Panc1 (cell line): ENCODE results near the gene DECR2. TPM values are rescaled to one million over a fixed set of nuclear protein-coding genes. Genes with fewer than 3 reads are reported as not detected.
"Not testable (repeated sequence)": the region's sequence is repeated elsewhere in the genome, so short reads cannot be mapped to it uniquely, and the experiment has no call there.

Source experiments
- ATAC-seq: fragments of 200-7000 bp; cut with Tn5 transposase; 2 replicates; pipeline ENCODE4 v1.9.1; 2020; ENCODE audit warnings: mild to moderate bottlenecking, moderate library complexity
- BruUV-seq: library from RNA; stranded (reverse); fragments of 400-500 nt; replicated peaks from 2 replicates; lab custom pipeline; 2021; lab: Mats Ljungman, UMichigan
- CTCF ChIA-PET: fragments of 300-600 bp; sonication (Branson Sonifier 250); formaldehyde crosslinking; loops from one replicate; lab custom pipeline; 2022; ENCODE audit warnings: antibody characterized with exemption; lab: Charles Lee
- POLR2A ChIA-PET: fragments of 300-600 bp; sonication (Branson Sonifier 250); formaldehyde crosslinking; loops from one replicate; lab custom pipeline; 2022; ENCODE audit warnings: antibody characterized with exemption; lab: Charles Lee
- DNase-seq: peaks from one replicate; pipeline ENCODE4 v3.0.0-alpha.2; 2010; ENCODE audit warnings: low read depth, low spot score
- H3K27ac ChIP-seq: 2 replicates; pipeline ENCODE4 v1.5.1; 2011; ENCODE audit warnings: mild to moderate bottlenecking, low read length, inconsistent platforms
- H3K27me3 ChIP-seq: fragments of 200-500 bp; sonication (Bioruptor generic); 2 replicates; pipeline ENCODE4 v1.6.0; 2014; ENCODE audit warnings: low read length, inconsistent platforms; ENCODE audit not compliant: control insufficient read depth, insufficient read depth
- H3K36me3 ChIP-seq: fragments of 200-500 bp; sonication (Bioruptor generic); 2 replicates; pipeline ENCODE4 v1.5.1; 2014; ENCODE audit warnings: inconsistent platforms, mild to moderate bottlenecking, low read length, moderate library complexity; ENCODE audit not compliant: control insufficient read depth, insufficient read depth
- H3K4me1 ChIP-seq: 2 replicates; pipeline ENCODE4 v1.5.1; 2011; ENCODE audit warnings: inconsistent platforms, mild to moderate bottlenecking, low read length, moderate library complexity; ENCODE audit not compliant: control insufficient read depth, insufficient read depth
- H3K4me3 ChIP-seq, 2 experiments: 2 replicates each; pipeline ENCODE4 v1.5.1; 2011 to 2012; ENCODE audit warnings: low read depth in 2 of 2, low read length in 2 of 2, mild to moderate bottlenecking in 2 of 2, inconsistent platforms in 1 of 2, moderate library complexity in 1 of 2
- H3K9me3 ChIP-seq: fragments of 200-500 bp; sonication (Bioruptor generic); 2 replicates; pipeline ENCODE4 v1.5.1; 2014; ENCODE audit warnings: low read depth, mild to moderate bottlenecking, inconsistent platforms, low read length, moderate library complexity; ENCODE audit not compliant: control insufficient read depth, insufficient read depth
- POLR2AphosphoS5 ChIP-seq: IDR thresholded peaks from 2 replicates; pipeline ENCODE4 v1.6.1; 2012; ENCODE audit warnings: mild to moderate bottlenecking, low read depth, low read length, moderate library complexity
- SIN3A ChIP-seq: IDR thresholded peaks from 2 replicates; pipeline ENCODE4 v1.6.1; 2012; ENCODE audit warnings: low read depth, mild to moderate bottlenecking, low read length, moderate library complexity, borderline replicate concordance; ENCODE audit not compliant: insufficient read depth
- TCF7L2 ChIP-seq: IDR thresholded peaks from 2 replicates; pipeline ENCODE4 v1.6.1; 2011; ENCODE audit warnings: mild to moderate bottlenecking, low read depth, low read length, inconsistent platforms
- in situ Hi-C: cut with HindIII; loops from 2 replicates; pipeline ENCODE4 v1.10.0; 2016; ENCODE audit warnings: low sequenced_read_pairs, low pct_unique_long_range_greater_than_20kb
- intact Hi-C: fragments of 100-400 bp; cut with micrococcal nuclease; formaldehyde crosslinking; loops from one replicate; pipeline ENCODE4 v1.10.0; 2022; ENCODE audit not compliant: unreplicated experiment
- total RNA-seq: library from RNA; stranded (reverse); gene quantifications from one replicate; pipeline ENCODE4 v1.2.1, GENCODE V29; 2021; ENCODE audit not compliant: unreplicated experiment
- TF ChIP-seq, protein P1 (sequence below): fragments of 450-650 bp; IDR thresholded peaks from 2 replicates; pipeline ENCODE4 v1.5.1; 2017; ENCODE audit warnings: mild to moderate bottlenecking
- TF ChIP-seq, protein P2 (sequence below), 2 experiments: IDR thresholded peaks; 2 replicates each; pipeline ENCODE4 v1.6.1; 2011 to 2012; ENCODE audit warnings: low read depth in 2 of 2, control low read depth in 1 of 2, low read length in 1 of 2, mild to moderate bottlenecking in 1 of 2, moderate library complexity in 1 of 2; ENCODE audit not compliant: insufficient read depth in 1 of 2

DECR2 gene
- total RNA-seq, 1 experiment from 2014 or later = 92.7 TPM

DNA sequence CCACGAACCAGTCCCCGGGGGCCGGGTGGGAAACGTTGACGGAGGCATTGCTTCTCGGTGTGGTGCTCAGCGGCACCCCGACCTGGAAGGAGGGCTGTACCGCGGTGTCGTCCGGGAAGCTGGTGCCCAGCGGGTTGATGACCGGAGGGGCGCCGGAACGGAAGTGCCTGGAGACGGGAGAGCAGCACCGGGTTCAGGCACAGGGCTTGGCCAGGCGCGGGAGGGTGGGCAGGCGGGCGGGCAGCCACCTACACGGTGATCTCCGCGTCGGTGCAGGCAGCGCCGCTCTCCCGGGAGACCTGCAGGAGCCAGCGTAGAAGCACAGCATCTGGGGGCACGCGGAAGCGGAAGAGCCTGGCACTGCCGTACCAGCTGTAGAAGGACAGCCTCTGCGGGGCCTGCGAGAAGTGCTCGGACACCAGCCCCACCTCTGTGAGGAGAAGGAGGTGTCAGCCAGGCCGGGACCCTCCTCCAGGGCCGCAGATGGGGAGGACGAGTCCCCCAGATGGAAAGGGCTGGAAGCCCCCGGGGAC is 24.2 kb upstream of the DECR2 start:
- DNase-seq (no peak), ATAC-seq (no peak)
- intact Hi-C loops (no loop called here), in situ Hi-C loops (no loop called here)
- CTCF ChIA-PET = no interaction called here
- POLR2A ChIA-PET = no interaction called here
- no TSS peak for BruUV-seq
- Histone ChIP-seq H3K9me3 (no peaks in the 10 kb centered on the region), H3K4me3 (no peak overlapping the region), H3K36me3 (no peaks in the 10 kb centered on the region), H3K27me3 (no peaks in the 10 kb centered on the region), H3K4me1 (peaks cover 15% of the 10 kb centered on the region), H3K27ac (no peak overlapping the region)
- TF ChIP-seq TCF7L2 (no peak), POLR2AphosphoS5 (no peak), SIN3A (no peak)
- TF ChIP-seq, protein P1, sequence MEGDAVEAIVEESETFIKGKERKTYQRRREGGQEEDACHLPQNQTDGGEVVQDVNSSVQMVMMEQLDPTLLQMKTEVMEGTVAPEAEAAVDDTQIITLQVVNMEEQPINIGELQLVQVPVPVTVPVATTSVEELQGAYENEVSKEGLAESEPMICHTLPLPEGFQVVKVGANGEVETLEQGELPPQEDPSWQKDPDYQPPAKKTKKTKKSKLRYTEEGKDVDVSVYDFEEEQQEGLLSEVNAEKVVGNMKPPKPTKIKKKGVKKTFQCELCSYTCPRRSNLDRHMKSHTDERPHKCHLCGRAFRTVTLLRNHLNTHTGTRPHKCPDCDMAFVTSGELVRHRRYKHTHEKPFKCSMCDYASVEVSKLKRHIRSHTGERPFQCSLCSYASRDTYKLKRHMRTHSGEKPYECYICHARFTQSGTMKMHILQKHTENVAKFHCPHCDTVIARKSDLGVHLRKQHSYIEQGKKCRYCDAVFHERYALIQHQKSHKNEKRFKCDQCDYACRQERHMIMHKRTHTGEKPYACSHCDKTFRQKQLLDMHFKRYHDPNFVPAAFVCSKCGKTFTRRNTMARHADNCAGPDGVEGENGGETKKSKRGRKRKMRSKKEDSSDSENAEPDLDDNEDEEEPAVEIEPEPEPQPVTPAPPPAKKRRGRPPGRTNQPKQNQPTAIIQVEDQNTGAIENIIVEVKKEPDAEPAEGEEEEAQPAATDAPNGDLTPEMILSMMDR = no peak
- TF ChIP-seq, protein P2, sequence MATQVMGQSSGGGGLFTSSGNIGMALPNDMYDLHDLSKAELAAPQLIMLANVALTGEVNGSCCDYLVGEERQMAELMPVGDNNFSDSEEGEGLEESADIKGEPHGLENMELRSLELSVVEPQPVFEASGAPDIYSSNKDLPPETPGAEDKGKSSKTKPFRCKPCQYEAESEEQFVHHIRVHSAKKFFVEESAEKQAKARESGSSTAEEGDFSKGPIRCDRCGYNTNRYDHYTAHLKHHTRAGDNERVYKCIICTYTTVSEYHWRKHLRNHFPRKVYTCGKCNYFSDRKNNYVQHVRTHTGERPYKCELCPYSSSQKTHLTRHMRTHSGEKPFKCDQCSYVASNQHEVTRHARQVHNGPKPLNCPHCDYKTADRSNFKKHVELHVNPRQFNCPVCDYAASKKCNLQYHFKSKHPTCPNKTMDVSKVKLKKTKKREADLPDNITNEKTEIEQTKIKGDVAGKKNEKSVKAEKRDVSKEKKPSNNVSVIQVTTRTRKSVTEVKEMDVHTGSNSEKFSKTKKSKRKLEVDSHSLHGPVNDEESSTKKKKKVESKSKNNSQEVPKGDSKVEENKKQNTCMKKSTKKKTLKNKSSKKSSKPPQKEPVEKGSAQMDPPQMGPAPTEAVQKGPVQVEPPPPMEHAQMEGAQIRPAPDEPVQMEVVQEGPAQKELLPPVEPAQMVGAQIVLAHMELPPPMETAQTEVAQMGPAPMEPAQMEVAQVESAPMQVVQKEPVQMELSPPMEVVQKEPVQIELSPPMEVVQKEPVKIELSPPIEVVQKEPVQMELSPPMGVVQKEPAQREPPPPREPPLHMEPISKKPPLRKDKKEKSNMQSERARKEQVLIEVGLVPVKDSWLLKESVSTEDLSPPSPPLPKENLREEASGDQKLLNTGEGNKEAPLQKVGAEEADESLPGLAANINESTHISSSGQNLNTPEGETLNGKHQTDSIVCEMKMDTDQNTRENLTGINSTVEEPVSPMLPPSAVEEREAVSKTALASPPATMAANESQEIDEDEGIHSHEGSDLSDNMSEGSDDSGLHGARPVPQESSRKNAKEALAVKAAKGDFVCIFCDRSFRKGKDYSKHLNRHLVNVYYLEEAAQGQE (IDR thresholded peaks at IDR 0.05; ENCODE audit: insufficient read depth in 1 of 2, low read depth in 2 of 2, low read length in 1 of 2) = no peak

DNA sequence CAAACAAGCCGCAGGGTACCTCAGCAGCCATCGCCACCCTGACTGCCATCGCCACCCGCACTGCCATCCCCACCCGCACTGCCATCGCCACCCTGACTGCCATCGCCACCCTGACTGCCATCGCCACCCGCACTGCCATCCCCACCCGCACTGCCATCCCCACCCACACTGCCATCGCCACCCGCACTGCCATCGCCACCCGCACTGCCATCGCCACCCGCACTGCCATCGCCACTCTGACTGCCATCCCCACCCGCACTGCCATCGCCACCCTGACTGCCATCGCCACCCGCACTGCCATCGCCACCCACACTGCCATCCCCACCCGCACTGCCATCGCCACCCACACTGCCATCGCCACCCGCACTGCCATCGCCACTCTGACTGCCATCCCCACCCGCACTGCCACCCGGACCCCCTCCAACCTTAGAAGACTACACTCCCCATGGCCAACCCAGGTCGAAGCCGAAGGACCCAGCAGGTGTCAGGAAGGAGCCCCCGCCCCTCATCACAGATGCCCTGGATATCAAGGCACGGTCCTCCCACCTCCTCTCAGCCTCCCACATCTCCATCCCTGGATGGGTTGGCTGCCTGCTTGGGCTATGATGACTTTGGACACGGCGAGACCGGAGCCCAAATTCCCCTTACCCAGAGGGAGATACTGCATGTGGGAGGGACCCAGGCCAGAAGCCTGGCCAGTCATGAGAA is 23.4 kb upstream of the DECR2 start:
- CTCF ChIA-PET, H3K4me3 ChIP-seq, H3K36me3 ChIP-seq, POLR2A ChIA-PET, ATAC-seq, BruUV-seq, in situ Hi-C loops, intact Hi-C loops, H3K27ac ChIP-seq, H3K9me3 ChIP-seq, DNase-seq, H3K27me3 ChIP-seq: not testable (repeated sequence)
- peaks cover 22% of the 10 kb centered on the region for H3K4me1 ChIP-seq

DNA sequence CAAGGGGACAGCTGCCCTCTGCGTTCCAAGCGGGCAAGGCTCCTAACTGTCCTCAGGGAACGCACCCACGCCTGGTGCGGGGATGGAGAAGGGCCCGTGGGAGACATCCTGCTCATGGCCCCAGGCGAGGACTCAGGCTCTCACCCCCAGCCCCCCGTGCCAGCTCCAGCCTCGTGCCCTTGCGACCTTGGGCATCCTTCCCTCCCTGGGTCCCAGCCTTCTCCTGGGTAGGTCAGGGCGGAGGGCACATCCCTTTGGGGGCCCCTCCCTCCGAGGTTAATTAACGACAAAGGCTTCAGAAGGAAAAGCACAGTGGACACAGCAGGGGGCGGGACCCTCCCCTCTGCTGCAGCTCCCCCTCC is 22.9 kb upstream of the DECR2 start:
- peaks cover 28% of the 10 kb centered on the region for H3K4me1 ChIP-seq
- intact Hi-C loops = no loop called here
- no TSS peak for BruUV-seq
- in situ Hi-C loops = no loop called here
- no peak overlapping the region for H3K4me3 ChIP-seq
- DNase-seq (no peak), ATAC-seq (no peak)
- H3K27me3 ChIP-seq = no peaks in the 10 kb centered on the region
- CTCF ChIA-PET = no interaction called here
- no peaks in the 10 kb centered on the region for H3K9me3 ChIP-seq
- POLR2A ChIA-PET = no interaction called here
- H3K36me3 ChIP-seq = no peaks in the 10 kb centered on the region
- TF ChIP-seq POLR2AphosphoS5 (no peak), SIN3A (no peak), TCF7L2 (no peak)
- TF ChIP-seq, protein P1 = no peak
- TF ChIP-seq, protein P2 (IDR thresholded peaks at IDR 0.05; ENCODE audit: insufficient read depth in 1 of 2, low read depth in 2 of 2, low read length in 1 of 2) = no peak
- no peak overlapping the region for H3K27ac ChIP-seq
